NCI-H1417 (cell line): ENCODE results near the gene TSR3.
A peak's percentile ranks its signal among the peaks of the same experiment; 100 is the strongest.

Source experiments
- DNase-seq, 3 experiments: peaks; one replicate each; lab custom pipeline; 2025; lab: John Stamatoyannopoulos, UW

TSR3 gene

GRCh38 chr16:1354815-1355540 lies 3.3 kb upstream of the TSR3 start:
- no peak for DNase-seq

GRCh38 chr16:1351215-1351581 lies 480 bp downstream of the TSR3 start:
- DNase-seq, result no peak

GRCh38 chr16:1350691-1351090 lies 987 bp downstream of the TSR3 start:
- DNase-seq, result no peak

- no peak for DNase-seq
Measured at GRCh38 chr16:1349951-1350350, 1.7 kb downstream of the TSR3 start.

DNA sequence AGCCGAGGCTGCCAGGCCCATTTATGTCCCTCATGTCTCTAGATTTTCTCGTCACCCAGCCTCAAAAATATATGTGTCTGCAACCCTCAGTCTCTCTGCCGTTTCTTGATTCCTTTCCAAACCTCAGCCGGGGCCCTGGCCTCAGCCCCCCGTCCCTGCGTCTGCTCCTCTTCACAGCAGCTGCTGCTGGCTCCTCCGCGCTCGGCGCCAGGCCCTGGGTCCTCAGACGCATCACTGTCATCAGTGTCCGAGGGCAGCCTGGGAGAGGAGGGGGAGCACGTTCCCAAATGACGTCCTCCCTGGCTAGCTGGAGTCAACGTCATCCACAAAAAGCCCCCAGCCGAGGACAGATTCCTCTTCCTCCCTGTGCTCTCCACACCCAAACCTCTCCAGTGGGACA lies 2.3 kb downstream of the TSR3 start:
- no peak for DNase-seq

- no peak for DNase-seq
Measured at GRCh38 chr16:1348926-1349325, 2.8 kb downstream of the TSR3 start.

GRCh38 chr16:1348441-1348840 lies 3.2 kb downstream of the TSR3 start:
- DNase-seq, result no peak

DNA sequence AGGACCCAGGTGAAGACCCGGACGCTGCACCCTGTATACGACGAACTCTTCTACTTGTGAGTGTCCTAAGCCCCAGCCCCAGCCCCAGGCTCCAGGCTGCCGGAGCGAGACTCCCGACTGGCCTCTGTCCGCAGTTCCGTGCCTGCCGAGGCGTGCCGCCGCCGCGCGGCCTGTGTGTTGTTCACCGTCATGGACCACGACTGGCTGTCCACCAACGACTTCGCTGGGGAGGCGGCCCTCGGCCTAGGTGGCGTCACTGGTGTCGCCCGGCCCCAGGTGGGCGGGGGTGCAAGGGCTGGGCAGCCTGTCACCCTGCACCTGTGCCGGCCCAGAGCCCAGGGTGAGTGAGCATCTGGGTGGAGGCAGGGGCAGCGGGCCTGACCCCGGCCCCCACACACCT lies 3.7 kb downstream of the TSR3 start:
- no peak for DNase-seq

DNA sequence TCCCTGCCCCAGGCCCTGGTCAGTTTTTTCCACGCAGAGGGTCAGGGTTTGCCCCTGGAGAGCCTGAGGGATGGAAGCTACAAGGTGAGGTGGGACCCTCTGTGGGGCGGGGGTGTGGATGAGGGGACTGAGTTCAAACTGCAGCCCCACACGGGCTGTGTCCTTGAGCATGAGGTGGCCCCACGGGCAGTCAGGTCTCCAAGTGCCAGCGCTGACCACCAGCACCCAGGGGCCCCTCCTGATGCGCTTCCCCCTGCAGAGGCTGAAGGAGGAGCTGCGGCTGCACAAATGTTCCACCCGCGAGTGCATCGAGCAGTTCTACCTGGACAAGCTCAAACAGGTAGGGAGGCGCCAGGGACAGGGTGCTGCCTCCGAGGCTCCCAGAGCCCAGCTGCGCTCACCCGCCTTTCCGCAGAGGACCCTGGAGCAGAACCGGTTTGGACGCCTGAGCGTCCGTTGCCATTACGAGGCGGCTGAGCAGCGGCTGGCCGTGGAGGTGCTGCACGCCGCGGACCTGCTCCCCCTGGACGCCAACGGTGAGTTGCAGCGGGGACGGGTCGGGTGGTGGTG lies 4.3 kb downstream of the TSR3 start:
- no peak for DNase-seq

DNA sequence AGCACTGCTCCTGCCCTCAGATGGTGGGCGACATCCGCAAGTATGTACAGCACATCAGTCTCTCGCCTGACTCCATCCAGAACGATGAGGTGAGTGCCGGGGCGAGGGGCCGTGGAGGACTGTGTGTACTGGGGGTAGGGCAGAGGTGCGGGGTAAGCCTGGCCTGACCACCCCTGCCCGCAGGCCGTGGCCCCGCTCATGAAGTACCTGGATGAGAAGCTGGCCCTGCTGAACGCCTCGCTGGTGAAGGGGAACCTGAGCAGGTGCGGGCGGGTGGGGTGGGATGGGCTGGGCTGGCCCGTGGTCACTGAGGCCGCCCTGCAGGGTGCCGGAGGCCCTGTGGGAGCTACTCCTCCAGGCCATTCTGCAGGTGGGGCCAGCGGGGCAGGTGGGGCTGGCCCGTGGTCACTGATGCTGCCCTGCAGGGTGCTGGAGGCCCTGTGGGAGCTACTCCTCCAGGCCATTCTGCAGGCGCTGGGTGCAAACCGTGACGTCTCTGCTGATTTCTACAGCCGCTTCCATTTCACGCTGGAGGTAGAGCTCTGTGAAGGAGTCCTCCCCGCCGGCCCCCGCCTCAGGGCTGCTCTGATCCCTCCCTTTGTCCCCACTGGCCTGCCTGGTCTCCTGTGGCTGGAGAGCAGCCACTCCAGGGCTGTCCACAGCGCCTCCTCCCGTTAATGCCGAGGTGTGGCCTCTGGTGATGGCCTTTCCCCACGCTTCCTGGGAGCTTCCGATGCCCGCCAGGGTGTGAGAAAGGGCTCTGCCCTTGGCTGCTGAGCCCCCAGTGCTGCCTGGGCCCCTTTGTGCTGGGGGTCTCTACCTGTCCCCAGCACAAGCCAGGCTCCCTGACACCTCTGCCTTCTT lies 5.0 kb downstream of the TSR3 start:
- no peak for DNase-seq

GRCh38 chr16:1345651-1346421 lies 5.8 kb downstream of the TSR3 start:
- DNase-seq, result no peak

- no peak for DNase-seq
Measured at GRCh38 chr16:1345087-1345486, 6.6 kb downstream of the TSR3 start.

DNA sequence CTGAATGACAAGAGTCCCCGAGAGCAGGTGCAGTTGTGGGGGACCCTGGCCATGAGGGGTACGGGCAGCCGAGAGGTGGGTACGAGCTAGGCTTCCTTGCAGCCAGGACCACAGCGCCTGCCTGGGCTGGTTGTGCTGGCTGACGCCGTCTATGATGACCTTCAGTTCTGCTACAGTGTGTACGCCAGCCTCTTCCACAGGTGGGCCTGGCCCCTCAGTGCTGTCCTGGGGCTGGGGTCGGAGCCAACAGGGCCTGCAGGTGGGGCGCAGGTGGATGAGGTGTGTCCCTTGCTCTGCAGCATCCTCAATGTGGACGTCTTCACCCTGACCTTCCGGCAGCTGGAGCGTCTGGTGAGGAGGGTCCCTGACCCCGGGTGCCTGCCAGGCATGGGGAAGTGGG lies 7.2 kb downstream of the TSR3 start:
- no peak for DNase-seq

DNA sequence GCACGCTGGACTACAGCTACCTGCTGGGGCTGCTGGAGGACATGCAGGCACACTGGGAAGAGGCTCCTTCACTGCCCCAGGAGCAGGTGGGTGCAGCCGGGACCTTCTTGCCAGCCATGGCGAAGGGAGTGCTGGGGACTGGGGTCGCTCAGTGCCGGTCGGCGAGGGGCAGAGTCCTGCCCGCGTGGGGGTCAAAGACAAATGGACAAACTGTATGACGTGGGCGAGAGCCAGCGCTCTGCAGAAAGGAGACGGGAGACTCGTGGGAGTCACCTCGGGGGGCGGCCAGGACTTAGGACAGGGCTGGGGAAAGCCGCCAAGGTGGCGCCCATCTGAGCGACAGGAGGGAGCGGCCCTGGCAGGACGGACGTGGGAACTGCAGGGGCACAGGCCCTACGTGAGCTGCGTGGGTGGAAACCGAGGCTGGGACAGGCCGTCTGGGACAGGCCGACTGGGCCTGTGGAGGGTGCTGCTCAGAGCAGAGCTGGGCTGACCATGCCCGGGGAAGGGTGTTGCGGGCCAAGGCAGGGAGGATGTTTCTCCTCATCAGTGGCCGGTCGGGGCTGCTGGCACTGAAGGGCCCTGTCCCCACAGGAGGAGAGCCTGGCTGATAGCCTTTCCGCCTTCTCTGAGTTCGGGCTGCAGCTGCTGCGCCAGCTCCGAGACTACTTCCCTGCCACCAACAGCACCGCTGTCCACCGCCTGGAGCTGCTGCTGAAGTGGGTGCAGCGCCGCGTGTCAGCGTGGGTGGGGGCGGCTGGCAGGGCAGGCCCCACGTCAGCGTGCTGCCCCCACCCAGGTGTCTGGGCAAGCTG lies 8.0 kb downstream of the TSR3 start:
- no peak for DNase-seq

GRCh38 chr16:1342526-1343427 lies 8.9 kb downstream of the TSR3 start:
- peak; percentile 93 to 99 (median 97) for DNase-seq

- DNase-seq, result no peak
Measured at GRCh38 chr16:1341495-1342420, 9.9 kb downstream of the TSR3 start.

DNA sequence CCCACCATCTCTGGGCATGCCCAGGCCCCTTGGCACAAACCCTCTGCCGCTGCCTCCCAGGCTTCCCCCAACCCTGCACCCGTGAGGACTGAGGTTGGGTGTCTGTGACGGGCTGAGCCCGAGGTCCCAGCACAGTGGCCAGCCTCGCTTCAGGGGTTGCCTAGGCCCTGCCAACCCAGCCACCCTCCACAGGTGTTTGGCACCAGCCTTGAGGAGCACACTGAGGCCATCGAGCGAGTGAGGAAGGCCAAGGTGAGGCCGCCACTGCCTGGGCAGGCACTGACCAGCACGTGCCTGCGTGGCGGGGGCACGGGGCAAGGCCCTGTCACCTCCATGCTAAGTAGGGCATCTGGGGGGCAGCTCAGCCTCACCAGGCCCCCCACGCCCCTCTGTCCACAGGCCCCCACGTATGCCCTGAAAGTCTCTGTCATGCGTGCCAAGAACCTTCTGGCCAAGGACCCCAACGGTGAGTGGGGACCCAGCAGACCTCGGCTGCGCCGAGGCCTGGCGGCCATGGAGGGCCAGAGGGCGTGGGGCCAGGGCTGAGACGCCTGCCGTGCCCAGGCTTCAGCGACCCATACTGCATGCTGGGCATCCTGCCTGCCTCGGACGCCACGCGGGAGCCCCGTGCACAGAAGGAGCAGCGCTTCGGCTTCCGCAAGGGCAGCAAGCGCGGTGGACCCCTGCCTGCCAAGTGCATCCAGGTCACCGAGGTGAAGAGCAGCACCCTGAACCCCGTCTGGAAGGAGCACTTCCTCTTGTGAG lies 10.8 kb downstream of the TSR3 start:
- no peak for DNase-seq

GRCh38 chr16:1338855-1339675 lies 12.6 kb downstream of the TSR3 start:
- no peak for DNase-seq
